GM12878 (cell line): ENCODE data around the gene BAX. TPM values are rescaled to one million over a fixed set of nuclear protein-coding genes. Genes with fewer than 3 reads are reported as not detected.
A peak's percentile ranks its signal among the peaks of the same experiment; 100 is the strongest.

ENCODE experiments used
- ATAC-seq: fragments of 200-7000 bp; cut with Tn5 transposase; 3 replicates; pipeline ENCODE4 v1.9.1; 2020; ENCODE audit warnings: mild to moderate bottlenecking, moderate library complexity
- BruUV-seq: library from RNA; stranded (reverse); fragments of 400-500 nt; replicated peaks from 2 replicates; lab custom pipeline; 2021; lab: Mats Ljungman, UMichigan
- CTCF ChIA-PET: fragments of 300-600 bp; sonication (Branson Sonifier 250); formaldehyde crosslinking; extraction: SDS; loops from one replicate; lab custom pipeline; 2021; ENCODE audit warnings: inconsistent platforms; lab: Yijun Ruan, JAX
- POLR2A ChIA-PET: fragments of 350-600 bp; formaldehyde crosslinking; extraction: SDS; loops from one replicate; lab custom pipeline; 2021; ENCODE audit warnings: inconsistent platforms; lab: Charles Lee
- RAD21 ChIA-PET: fragments of 300-600 bp; sonication (Branson Sonifier 250); formaldehyde crosslinking; loops from one replicate; lab custom pipeline; 2023; ENCODE audit warnings: antibody characterized with exemption; ENCODE audit not compliant: unreplicated experiment; lab: Charles Lee
- SMC1A ChIA-PET: fragments of 300-600 bp; sonication (Branson Sonifier 250); formaldehyde crosslinking; loops from one replicate; lab custom pipeline; 2023; ENCODE audit not compliant: unreplicated experiment, uncharacterized antibody; lab: Charles Lee
- DNase-seq: peaks from one replicate; pipeline ENCODE4 v3.0.0-alpha.2; 2011; ENCODE audit warnings: low read depth, low spot score
- FAIRE-seq: peaks from 3 replicates; lab custom pipeline; 2011; peaks lifted over from hg19 to GRCh38; lab: Jason Lieb, UNC
- H2AFZ ChIP-seq: 2 replicates; pipeline ENCODE4 v1.6.0; 2011; ENCODE audit warnings: low read depth, low read length, control low read depth; ENCODE audit not compliant: control insufficient read depth
- H3K27ac ChIP-seq: 2 replicates; pipeline ENCODE4 v1.5.1; 2011; ENCODE audit warnings: control low read depth; ENCODE audit not compliant: control insufficient read depth, insufficient read depth
- H3K27me3 ChIP-seq, 2 experiments: replicated peaks in 1 of 2; 2 replicates each; pipeline versions ENCODE4 v1.6.0 to v1.6.1; 2011; ENCODE audit warnings: low read length in 1 of 2; ENCODE audit not compliant: control insufficient read depth in 2 of 2, insufficient read depth in 2 of 2
- H3K36me3 ChIP-seq, 2 experiments: 2 replicates each; pipeline ENCODE4 v1.5.1; 2011; ENCODE audit warnings: low read length in 1 of 2; ENCODE audit not compliant: control insufficient read depth in 2 of 2, insufficient read depth in 2 of 2
- H3K4me1 ChIP-seq: 2 replicates; pipeline ENCODE4 v1.6.1; 2011; ENCODE audit warnings: mild to moderate bottlenecking, low read length, moderate library complexity, mixed read lengths; ENCODE audit not compliant: control insufficient read depth, insufficient read depth
- H3K4me2 ChIP-seq: 2 replicates; pipeline ENCODE4 v1.6.0; 2011; ENCODE audit warnings: control low read depth; ENCODE audit not compliant: control insufficient read depth, insufficient read depth
- H3K4me3 ChIP-seq: fragments of 200-600 bp; sonication (generic); 2 replicates; pipeline ENCODE4 v1.5.1; 2016
- H3K79me2 ChIP-seq: 2 replicates; pipeline ENCODE4 v1.6.0; 2011; ENCODE audit warnings: low read length; ENCODE audit not compliant: control insufficient read depth, insufficient read depth
- H3K9ac ChIP-seq: 2 replicates; pipeline ENCODE4 v1.8.0; 2011; ENCODE audit warnings: low read length, control low read depth, mixed read lengths; ENCODE audit not compliant: control insufficient read depth, insufficient read depth
- H3K9me3 ChIP-seq: replicated peaks from 3 replicates; pipeline ENCODE4 v1.5.1; 2011; ENCODE audit warnings: mild to moderate bottlenecking, low read length; ENCODE audit not compliant: control insufficient read depth, insufficient read depth
- H4K20me1 ChIP-seq: 2 replicates; pipeline ENCODE4 v1.6.0; 2011; ENCODE audit not compliant: control insufficient read depth, insufficient read depth
- BACH1 ChIP-seq: fragments of 450-650 bp; IDR thresholded peaks from 2 replicates; pipeline ENCODE4 v1.6.1; 2017; ENCODE audit warnings: mild to moderate bottlenecking, borderline replicate concordance
- BRCA1 ChIP-seq: IDR thresholded peaks from 2 replicates; pipeline ENCODE4 v1.6.1; 2011; ENCODE audit warnings: low read depth, low read length, improper control_type of control experiment
- ESRRA ChIP-seq: IDR thresholded peaks from 2 replicates; pipeline ENCODE4 v1.6.1; 2012; ENCODE audit warnings: mild to moderate bottlenecking, low read length, improper control_type of control experiment
- ETV6 ChIP-seq, 2 experiments: fragments of 450-650 bp in 1 of 2; IDR thresholded peaks in 1 of 2; conservative IDR thresholded peaks in 1 of 2; 2 replicates each; pipeline ENCODE4 v1.6.1; 2014; ENCODE audit warnings: antibody characterized with exemption in 1 of 2, borderline replicate concordance in 1 of 2, low read depth in 1 of 2, mild to moderate bottlenecking in 1 of 2, moderate library complexity in 1 of 2
- HDAC6 ChIP-seq: fragments of 200-600 bp; sonication (generic); IDR thresholded peaks from one replicate; pipeline ENCODE4 v1.8.0; 2017; ENCODE audit warnings: antibody characterized with exemption; ENCODE audit not compliant: unreplicated experiment
- IKZF2 ChIP-seq, 2 experiments: fragments of 450-650 bp; IDR thresholded peaks; 2 replicates each; pipeline ENCODE4 v1.6.1; 2017; ENCODE audit warnings: mild to moderate bottlenecking in 2 of 2, moderate library complexity in 2 of 2
- MTA3 ChIP-seq: IDR thresholded peaks from 2 replicates; pipeline ENCODE4 v1.6.1; 2012; ENCODE audit warnings: low read length, inconsistent platforms, borderline replicate concordance
- MXI1 ChIP-seq: fragments of 150-350 bp; IDR thresholded peaks from 2 replicates; pipeline ENCODE4 v1.6.1; 2011; ENCODE audit warnings: low read depth, mild to moderate bottlenecking, inconsistent platforms, low read length, improper control_type of control experiment
- NFYA ChIP-seq: IDR thresholded peaks from 2 replicates; pipeline ENCODE4 v1.6.1; 2011; ENCODE audit warnings: low read depth, mild to moderate bottlenecking, low read length, improper control_type of control experiment, borderline replicate concordance
- RAD51 ChIP-seq: fragments of 450-650 bp; IDR thresholded peaks from 2 replicates; pipeline ENCODE4 v1.6.1; 2016; ENCODE audit warnings: moderate library complexity, mild to moderate bottlenecking, inconsistent platforms
- SMC3 ChIP-seq: IDR thresholded peaks from 2 replicates; pipeline ENCODE4 v1.6.1; 2011; ENCODE audit warnings: low read length, improper control_type of control experiment, borderline replicate concordance
- STAT3 ChIP-seq: IDR thresholded peaks from 2 replicates; pipeline ENCODE4 v1.6.1; 2011; ENCODE audit warnings: low read depth, low read length, improper control_type of control experiment
- ZBED1 ChIP-seq: IDR thresholded peaks from 2 replicates; pipeline ENCODE4 v1.6.1; 2016; ENCODE audit warnings: borderline replicate concordance
- WGBS: methylation state at CpG from one replicate; pipeline ENCODE4 v1.1.6; 2016; ENCODE audit warnings: low lambda C conversion rate; ENCODE audit not compliant: insufficient replicate concordance, insufficient coverage; ENCODE audit errors: missing lambda C conversion rate; 5-methylcytosine and 5-hydroxymethylcytosine counted together
- in situ Hi-C: fragments of 300-500 bp; cut with MboI; formaldehyde crosslinking; loops from 9 replicates; pipeline ENCODE4 v1.14.3; 2018; ENCODE audit warnings: mixed read lengths
- intact Hi-C: fragments of 100-400 bp; cut with micrococcal nuclease; formaldehyde crosslinking; loops from one replicate; pipeline ENCODE4 v1.14.2; 2022; ENCODE audit not compliant: unreplicated experiment
- polyA plus RNA-seq, 11 experiments: library from polyadenylated mRNA; depleted of rRNA in 4 of 11; unstranded in 6 of 11; stranded (reverse) in 5 of 11; fragments of >200 nt; fragmentation: Nextera tagmentation in 4 of 11; fragmentation: Illumina TruSeq in 1 of 11; extraction: Ambion mirVana in 4 of 11; extraction: Trizol in 1 of 11; gene quantifications; 1 replicate in 1 of 11; 2 replicates in 10 of 11; pipeline versions ENCODE4 v1.2.1 to v1.2.3, GENCODE V29; 2011 to 2016; ENCODE audit warnings: inconsistent platforms in 2 of 11, missing spikeins in 2 of 11, low read depth in 1 of 11
- total RNA-seq, 4 experiments: library from RNA; depleted of rRNA in 3 of 4; stranded (reverse); fragments of >200 nt in 3 of 4; fragmentation: Illumina TruSeq in 1 of 4; extraction: Trizol in 1 of 4; gene quantifications; 2 replicates each; pipeline versions ENCODE4 v1.2.1 to v1.2.3, GENCODE V29; 2013 to 2021
- TF ChIP-seq, protein P1 (sequence below): IDR thresholded peaks from 2 replicates; pipeline ENCODE4 v1.6.1; 2012; ENCODE audit warnings: low read depth, low read length, improper control_type of control experiment
- TF ChIP-seq, protein P2 (sequence below): fragments of 450-650 bp; IDR thresholded peaks from 2 replicates; pipeline ENCODE4 v1.6.1; 2017; ENCODE audit warnings: mild to moderate bottlenecking

The BAX gene
- total and polyA plus RNA-seq, 10 of the 15 experiments (the other 5 are each of a cell fraction or from before 2014, with no cell fraction given) = 7.2 to 221 (median 137) TPM

DNA sequence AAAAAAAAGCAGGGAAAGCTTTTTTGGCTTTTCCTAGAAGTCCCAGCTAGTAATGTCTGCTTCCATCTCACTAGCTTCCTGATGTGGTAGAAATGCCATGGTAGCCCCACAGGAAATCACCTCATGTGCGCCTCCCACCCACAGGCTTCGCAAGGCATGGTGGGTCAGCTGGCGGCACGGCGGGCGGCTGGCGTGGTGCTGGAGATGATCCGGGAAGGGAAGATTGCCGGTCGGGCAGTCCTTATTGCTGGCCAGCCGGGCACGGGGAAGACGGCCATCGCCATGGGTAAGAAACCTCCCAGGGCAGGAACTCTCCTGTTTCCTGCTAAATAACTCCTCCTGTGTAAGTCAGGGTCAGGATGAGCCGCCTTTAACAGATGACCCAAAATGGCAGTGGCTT, 49.5 kb downstream of the BAX start:
- H4K20me1 ChIP-seq = no peaks in the 10 kb centered on the region
- H3K36me3 ChIP-seq = peaks cover 13 to 16% of the 10 kb centered on the region in 2 experiments
- H3K27ac ChIP-seq = no peak overlapping the region
- H3K9ac ChIP-seq = no peak overlapping the region
- H3K79me2 ChIP-seq = no peaks in the 10 kb centered on the region; the same call in 1 of the 2 replicates
- ChIA-PET RAD21 (no interaction called here), POLR2A (interaction anchor here (0.6 to 1.1 kb wide), 5 partner anchors 11 to 140 kb away, joined by 3 to 7 read pairs (median 3); partner anchors contain the start of genes GYS1 and RUVBL2), SMC1A (interaction anchor here (0.6 to 1.0 kb wide), 2 partner anchors 11 to 484 kb away, joined by 4 read pairs; partner anchors contain the start of genes GYS1 and RUVBL2), CTCF (interaction anchor here (0.6 to 0.8 kb wide), 3 partner anchors 9 to 215 kb away, joined by 3 read pairs; no protein-coding TSS in a partner anchor)
- intact Hi-C loops (no loop called here), in situ Hi-C loops (no loop called here)
- over 99% methylated on average over 15 of the region's 15 CpGs for WGBS
- no peak overlapping the region for H3K4me2 ChIP-seq
- TF ChIP-seq RAD51 (no peak), SMC3 (no peak), MXI1 (no peak), HDAC6 (no peak), ESRRA (no peak), STAT3 (no peak)
- TF ChIP-seq, protein P1, sequence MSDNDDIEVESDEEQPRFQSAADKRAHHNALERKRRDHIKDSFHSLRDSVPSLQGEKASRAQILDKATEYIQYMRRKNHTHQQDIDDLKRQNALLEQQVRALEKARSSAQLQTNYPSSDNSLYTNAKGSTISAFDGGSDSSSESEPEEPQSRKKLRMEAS = no peak
- no peak overlapping the region for H3K4me3 ChIP-seq
- H3K27me3 ChIP-seq = no peaks in the 10 kb centered on the region
- ATAC-seq (no peak), FAIRE-seq (no peak), DNase-seq (no peak)
- no TSS peak for BruUV-seq
- no peaks in the 10 kb centered on the region for H3K9me3 ChIP-seq
- no peak overlapping the region for H2AFZ ChIP-seq
- no peaks in the 10 kb centered on the region for H3K4me1 ChIP-seq

DNA sequence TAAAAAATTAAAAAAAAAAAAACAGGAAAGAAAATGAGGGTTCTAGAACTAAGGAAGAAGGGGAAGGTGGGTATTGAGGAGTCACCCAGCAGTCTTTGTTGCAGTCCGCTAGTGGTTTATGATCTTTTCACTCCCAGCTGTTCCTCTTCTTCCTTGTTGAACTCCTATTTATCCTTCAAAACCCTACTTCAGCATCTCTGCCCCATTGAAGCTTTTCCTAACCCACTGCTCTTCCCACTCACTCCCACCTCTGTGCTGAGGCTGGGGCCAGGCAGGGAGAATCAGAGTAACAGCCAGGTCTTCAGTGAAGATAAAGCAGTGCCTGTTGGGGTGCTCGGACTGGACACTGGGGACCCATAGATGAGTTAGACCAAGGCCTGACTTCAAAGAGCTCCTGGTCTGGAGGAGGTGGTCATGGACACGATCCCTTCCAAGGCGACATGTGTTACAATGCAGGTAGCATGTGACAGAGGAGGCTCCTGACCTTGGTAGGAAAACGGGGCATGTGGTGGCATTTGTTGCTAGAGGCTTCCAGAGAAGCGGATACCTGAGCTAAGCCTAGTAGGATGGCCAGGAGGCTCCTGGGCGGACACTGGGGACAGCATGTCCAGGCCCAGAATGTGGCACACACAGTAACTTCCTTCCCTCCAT, 50.4 kb downstream of the BAX start:
- Histone ChIP-seq H3K4me1 (no peaks in the 10 kb centered on the region), H3K4me3 (no peak overlapping the region), H3K27ac (no peak overlapping the region), H4K20me1 (no peaks in the 10 kb centered on the region), H2AFZ (no peak overlapping the region), H3K4me2 (no peak overlapping the region), H3K9ac (no peak overlapping the region), H3K79me2 (no peaks in the 10 kb centered on the region), H3K9me3 (no peaks in the 10 kb centered on the region), H3K36me3 (peaks cover 20 to 22% of the 10 kb centered on the region in 2 experiments), H3K27me3 (no peaks in the 10 kb centered on the region)
- no peak for DNase-seq
- in situ Hi-C loops = no loop called here
- 100% methylated on average over 7 of the region's 7 CpGs for WGBS
- no peak for FAIRE-seq
- intact Hi-C loops = no loop called here
- TSS peak; percentile 52 for BruUV-seq
- ChIA-PET SMC1A (no interaction called here), POLR2A (interaction anchor here (0.7 kb wide), 1 partner anchor 453 kb away, joined by 3 read pairs; no protein-coding TSS in a partner anchor), RAD21 (no interaction called here), CTCF (interaction anchor here (0.6 kb wide), 1 partner anchor 123 kb away, joined by 3 read pairs; no protein-coding TSS in a partner anchor)
- ATAC-seq = no peak
- no peak for TF ChIP-seq ETV6 (conservative IDR thresholded peaks at IDR 0.05 in 1 of 2, IDR thresholded peaks at IDR 0.05 in 1 of 2; ENCODE audit: borderline replicate concordance in 1 of 2, low read depth in 1 of 2)
- TF ChIP-seq MTA3 = no peak
- TF ChIP-seq, protein P2, sequence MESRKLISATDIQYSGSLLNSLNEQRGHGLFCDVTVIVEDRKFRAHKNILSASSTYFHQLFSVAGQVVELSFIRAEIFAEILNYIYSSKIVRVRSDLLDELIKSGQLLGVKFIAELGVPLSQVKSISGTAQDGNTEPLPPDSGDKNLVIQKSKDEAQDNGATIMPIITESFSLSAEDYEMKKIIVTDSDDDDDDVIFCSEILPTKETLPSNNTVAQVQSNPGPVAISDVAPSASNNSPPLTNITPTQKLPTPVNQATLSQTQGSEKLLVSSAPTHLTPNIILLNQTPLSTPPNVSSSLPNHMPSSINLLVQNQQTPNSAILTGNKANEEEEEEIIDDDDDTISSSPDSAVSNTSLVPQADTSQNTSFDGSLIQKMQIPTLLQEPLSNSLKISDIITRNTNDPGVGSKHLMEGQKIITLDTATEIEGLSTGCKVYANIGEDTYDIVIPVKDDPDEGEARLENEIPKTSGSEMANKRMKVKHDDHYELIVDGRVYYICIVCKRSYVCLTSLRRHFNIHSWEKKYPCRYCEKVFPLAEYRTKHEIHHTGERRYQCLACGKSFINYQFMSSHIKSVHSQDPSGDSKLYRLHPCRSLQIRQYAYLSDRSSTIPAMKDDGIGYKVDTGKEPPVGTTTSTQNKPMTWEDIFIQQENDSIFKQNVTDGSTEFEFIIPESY = no peak
- no peak for TF ChIP-seq ZBED1
- TF ChIP-seq BACH1 = no peak
- no peak for TF ChIP-seq NFYA
- TF ChIP-seq IKZF2 (IDR thresholded peaks at IDR 0.05) = no peak
- TF ChIP-seq STAT3 = no peak
- no peak for TF ChIP-seq BRCA1
